Cardiac septum (tissue), 1 donor: ENCODE results near the gene P2RX4. TPM values are rescaled to one million over a fixed set of nuclear protein-coding genes. Genes with fewer than 3 reads are reported as not detected.
"Not testable (repeated sequence)": the region's sequence is repeated elsewhere in the genome, so short reads cannot be mapped to it uniquely, and the experiment has no call there.

ENCODE experiments used
- DNase-seq: peaks from one replicate; pipeline ENCODE4 v3.0.0-alpha.2; 2020; ENCODE audit warnings: low spot score
- intact Hi-C: fragments of 100-400 bp; cut with DNase I; formaldehyde crosslinking; loops from one replicate; pipeline ENCODE4 v1.14.0; 2022
- total RNA-seq: library from RNA; stranded (reverse); fragmentation: NEBNext Ultra II Directional; extraction: Animal tissue kit (Norgen Biotek cat#: 25700); gene quantifications from one replicate; pipeline ENCODE4 v1.2.1, GENCODE V29; 2021
- donor health status: DM: no; HTN: no; CAD: no.

The P2RX4 gene
- total RNA-seq, 1 donor from 2014 or later: 6.4 TPM

- no peak for DNase-seq
- intact Hi-C loops: no loop called here
Measured at GRCh38 chr12:121238604-121239350, 28.8 kb downstream of the P2RX4 start.

DNA sequence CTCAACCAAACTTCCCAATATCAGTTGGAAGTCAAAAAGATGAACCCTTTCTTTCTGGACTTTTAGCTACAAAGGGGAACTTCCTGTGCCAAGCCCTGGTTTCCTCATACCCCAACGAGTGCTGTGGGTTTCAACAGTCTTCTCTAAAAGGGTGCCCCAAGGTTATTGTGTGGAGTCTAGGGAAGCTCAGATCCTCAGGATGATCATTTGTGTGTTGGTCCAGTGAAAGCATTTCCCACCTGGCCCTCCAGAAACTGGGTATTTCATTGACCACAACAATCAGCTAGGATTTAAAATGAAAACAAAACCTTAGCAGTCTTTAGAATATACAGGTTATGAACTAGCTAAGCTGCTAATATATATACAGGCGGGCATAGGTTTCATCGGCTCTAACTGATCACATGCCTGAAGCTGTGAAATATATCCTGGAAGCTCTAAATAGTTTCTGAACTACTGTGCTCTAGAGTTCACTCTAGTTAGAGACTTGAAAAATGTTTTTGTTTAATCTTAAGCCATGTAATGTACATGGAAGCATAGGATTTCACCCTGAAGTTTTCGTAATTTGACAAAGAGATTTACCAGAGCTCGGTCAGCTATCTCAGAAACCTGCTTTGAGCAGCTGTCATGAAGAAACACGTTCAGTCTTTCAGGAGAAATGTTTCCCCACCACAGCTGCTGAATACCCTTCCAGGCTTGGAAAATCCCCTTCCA lies 29.6 kb downstream of the P2RX4 start:
- no peak for DNase-seq

GRCh38 chr12:121240062-121240420 lies 30.1 kb downstream of the P2RX4 start:
- intact Hi-C loops: no loop called here
- DNase-seq: no peak

More for the DNA sequence above, 29.6 kb downstream of the P2RX4 start:
- intact Hi-C loops: no loop called here

DNA sequence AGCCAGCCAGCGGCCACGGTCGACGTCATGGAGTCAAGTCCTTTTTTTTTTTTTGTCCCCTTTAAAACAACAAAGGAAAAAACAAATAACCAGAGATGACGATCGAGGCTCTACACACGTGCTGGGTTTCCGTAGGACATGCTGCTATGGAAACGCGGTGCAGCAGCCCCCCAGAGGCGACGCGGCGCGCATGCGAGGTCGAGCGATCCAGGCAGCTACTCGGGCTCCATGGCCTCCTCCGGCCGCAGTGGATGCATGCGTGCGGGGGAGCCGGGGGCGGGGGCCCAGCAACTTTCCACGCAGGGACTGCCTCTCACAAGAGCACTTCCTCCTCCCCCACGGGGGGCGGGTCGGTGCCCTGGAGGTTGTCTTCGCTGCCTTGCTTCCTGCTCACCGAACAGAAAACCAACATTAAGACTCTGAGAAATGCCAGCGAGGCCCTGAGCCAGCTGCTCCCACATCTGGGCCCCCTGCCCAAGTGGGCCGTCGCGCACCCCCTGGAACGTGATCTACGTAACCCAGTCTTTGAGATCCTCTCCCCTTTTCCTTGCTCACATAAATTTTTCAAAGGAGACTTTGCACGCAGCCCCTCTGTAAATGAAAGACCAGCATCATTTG lies 30.7 kb downstream of the P2RX4 start:
- DNase-seq: peak; percentile 80
- intact Hi-C loops: no loop called here

GRCh38 chr12:121241156-121241970 lies 31.4 kb downstream of the P2RX4 start:
- intact Hi-C loops: no loop called here
- no peak for DNase-seq

- intact Hi-C loops: no loop called here
- DNase-seq: no peak
Measured at GRCh38 chr12:121245031-121245430, 35.1 kb downstream of the P2RX4 start.

- intact Hi-C loops: no loop called here
- DNase-seq: no peak
Measured at GRCh38 chr12:121245951-121246350, 36.0 kb downstream of the P2RX4 start.

GRCh38 chr12:121246893-121247557 lies 37.1 kb downstream of the P2RX4 start:
- DNase-seq: no peak
- intact Hi-C loops: no loop called here

DNA sequence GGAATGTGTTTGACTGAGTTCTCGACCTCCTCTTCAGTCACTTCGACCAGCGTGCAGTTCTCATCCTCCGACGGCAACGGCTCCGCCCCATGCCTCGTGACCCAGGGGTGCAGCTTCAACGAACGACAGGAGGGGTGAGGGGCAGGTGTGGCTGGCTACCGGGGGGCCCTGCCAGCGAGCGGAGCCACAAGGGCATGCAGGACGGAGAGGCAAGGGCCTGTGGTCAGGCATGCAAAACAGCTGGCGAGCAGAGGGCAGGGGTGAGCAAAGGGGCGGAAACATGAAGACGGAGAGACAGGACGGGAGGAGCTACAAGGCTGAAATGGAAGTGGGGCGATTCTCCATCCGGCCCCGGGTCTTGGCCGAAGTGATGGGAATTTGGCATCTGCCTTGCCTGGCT lies 38.7 kb downstream of the P2RX4 start:
- no peak for DNase-seq
- intact Hi-C loops: no loop called here

DNA sequence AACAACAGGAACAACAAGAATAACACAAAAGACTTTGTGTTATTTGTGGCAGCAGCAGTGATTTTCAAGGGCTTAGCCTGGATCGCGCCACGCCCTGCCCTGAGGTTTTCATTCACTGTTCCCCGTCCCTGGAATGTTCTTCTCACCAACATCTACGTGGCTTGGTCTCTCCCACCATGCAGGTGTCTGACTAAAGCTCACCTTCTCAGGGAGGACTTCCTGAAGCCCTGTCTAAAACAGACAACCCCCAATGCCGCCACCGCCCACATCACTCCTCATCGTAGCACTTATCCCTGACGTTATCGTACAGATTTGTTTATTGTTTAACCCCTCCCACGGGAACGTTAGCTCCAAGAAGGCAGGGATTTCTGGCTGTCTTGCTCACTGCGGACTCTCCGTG lies 40.4 kb downstream of the P2RX4 start:
- DNase-seq: no peak
- intact Hi-C loops: no loop called here

- no peak for DNase-seq
- intact Hi-C loops: no loop called here
Measured at GRCh38 chr12:121251838-121252237, 41.9 kb downstream of the P2RX4 start.

GRCh38 chr12:121252712-121253345 lies 42.9 kb downstream of the P2RX4 start:
- intact Hi-C loops: no loop called here
- no peak for DNase-seq

DNA sequence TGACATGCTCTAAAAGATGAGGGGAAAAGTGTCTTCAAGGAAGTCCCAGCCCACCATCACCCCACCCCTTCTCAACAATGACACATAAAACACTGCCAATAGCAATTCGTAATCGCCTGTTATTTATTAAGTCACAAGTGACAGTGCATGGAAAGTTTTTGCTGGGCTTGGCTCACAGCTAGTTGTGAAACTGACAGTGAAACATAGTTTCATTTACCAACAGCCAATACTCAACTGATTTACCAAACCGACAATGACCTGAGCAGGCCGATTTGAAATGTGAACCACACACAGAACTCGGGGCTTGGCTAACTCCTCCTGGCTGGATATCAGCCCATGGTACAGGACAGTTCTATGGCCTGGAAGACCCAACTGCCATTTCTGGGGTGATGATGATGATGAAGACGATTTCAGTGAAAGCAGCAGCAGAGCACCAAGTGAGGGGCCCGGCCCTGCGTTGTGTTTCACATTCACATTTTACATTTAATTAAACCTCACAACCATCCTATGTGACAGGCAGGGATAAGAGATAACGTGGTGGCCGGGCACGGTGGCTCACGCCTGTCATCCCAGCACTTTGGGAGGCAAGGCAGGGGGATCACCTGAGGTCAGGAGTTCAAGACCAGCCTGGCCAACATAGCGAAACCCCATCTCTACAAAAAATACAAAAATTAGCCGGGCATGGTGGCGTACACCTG lies 43.9 kb downstream of the P2RX4 start:
- intact Hi-C loops: no loop called here
- DNase-seq: no peak

GRCh38 chr12:121255433-121255832 lies 45.5 kb downstream of the P2RX4 start:
- no peak for DNase-seq
- intact Hi-C loops: no loop called here

- intact Hi-C loops, DNase-seq: not testable (repeated sequence)
Measured at GRCh38 chr12:121257704-121258449, 47.9 kb downstream of the P2RX4 start.

DNA sequence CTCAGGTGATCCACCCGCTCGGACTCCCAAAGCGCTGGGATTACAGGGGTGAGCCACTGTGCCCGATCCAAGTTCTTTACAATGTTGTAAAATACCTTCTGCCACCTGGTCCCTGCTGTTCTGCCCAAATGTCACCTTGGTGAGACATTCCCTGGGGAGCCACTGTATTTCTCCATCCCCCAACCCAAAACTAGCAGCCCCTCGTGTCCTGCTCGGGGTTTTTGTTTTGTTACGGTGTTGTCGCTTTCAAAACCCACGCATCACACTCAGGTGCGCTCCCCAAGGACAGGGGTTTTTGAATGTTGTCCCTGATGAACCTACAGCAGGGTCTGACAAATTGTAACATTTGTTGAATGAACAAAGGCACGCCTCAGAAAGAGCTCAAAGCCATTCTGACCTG lies 49.1 kb downstream of the P2RX4 start:
- intact Hi-C loops: no loop called here
- no peak for DNase-seq

DNA sequence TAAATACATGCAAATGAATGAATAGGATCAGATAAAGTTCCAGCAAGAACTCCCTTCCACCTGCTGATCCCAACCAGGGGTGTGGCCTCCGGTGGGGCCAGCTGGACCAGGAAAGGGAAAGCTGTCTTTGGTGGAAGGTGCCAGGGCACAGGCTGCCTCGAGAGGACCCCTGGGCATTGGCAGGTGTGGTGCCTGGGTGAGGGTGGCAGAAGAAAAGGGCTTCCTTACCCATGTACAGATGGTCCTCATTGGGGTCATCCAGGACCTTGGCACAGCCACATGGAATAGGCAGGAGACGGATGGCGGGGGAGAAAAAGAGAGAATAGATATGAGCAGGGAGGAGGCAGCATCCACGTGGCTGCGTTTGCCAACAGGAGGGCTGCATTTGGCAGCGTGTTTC lies 50.2 kb downstream of the P2RX4 start:
- no peak for DNase-seq
- intact Hi-C loops: no loop called here

- intact Hi-C loops: no loop called here
- no peak for DNase-seq
Measured at GRCh38 chr12:121261398-121261797, 51.5 kb downstream of the P2RX4 start.
